WTC11 (cell line): Measurements from ENCODE around the gene COLQ.

Experiments
- ATF2 ChIP-seq: sonication (generic); formaldehyde crosslinking; IDR thresholded peaks from 2 replicates; pipeline ENCODE4 v1.8.1; 2022; ENCODE audit warnings: low read depth, missing genetic modification reagents, borderline replicate concordance
- CREM ChIP-seq: sonication (generic); formaldehyde crosslinking; IDR thresholded peaks from 2 replicates; pipeline ENCODE4 v1.8.1; 2022; ENCODE audit warnings: mild to moderate bottlenecking, missing genetic modification reagents, moderate library complexity
- CTCF ChIP-seq: fragments of 200-600 bp; IDR thresholded peaks from 2 replicates; pipeline ENCODE4 v1.8.0; 2022; ENCODE audit warnings: antibody characterized with exemption
- MYBL2 ChIP-seq: sonication (generic); formaldehyde crosslinking; IDR thresholded peaks from 2 replicates; pipeline ENCODE4 v1.8.1; 2023; ENCODE audit warnings: mild to moderate bottlenecking, moderate library complexity, missing genetic modification reagents
- NR1H2 ChIP-seq: sonication (generic); formaldehyde crosslinking; IDR thresholded peaks from 2 replicates; pipeline ENCODE4 v1.9.0; 2021; ENCODE audit warnings: mild to moderate bottlenecking, moderate library complexity, missing genetic modification reagents
- ZBTB43 ChIP-seq: sonication (generic); formaldehyde crosslinking; IDR thresholded peaks from 2 replicates; pipeline ENCODE4 v1.8.1; 2023; ENCODE audit warnings: mild to moderate bottlenecking, missing genetic modification reagents
- ZNF423 ChIP-seq: fragments of 250-450 bp; sonication (Bioruptor Pico); IDR thresholded peaks from 2 replicates; pipeline ENCODE4 v2.1.2; 2022; ENCODE audit warnings: mild to moderate bottlenecking, moderate library complexity

GRCh38 chr3:15429080-15429479 lies 92.4 kb downstream of the COLQ start:
- TF ChIP-seq ATF2 (no peak), MYBL2 (CRISPR knock-in tag) (no peak), CTCF (no peak), ZNF423 (CRISPR knock-in tag) (no peak), CREM (no peak), ZBTB43 (CRISPR knock-in tag) (no peak), NR1H2 (CRISPR knock-in tag) (no peak)
